Heart right ventricle (tissue), 16 donors: ENCODE results near the gene ZNF214. TPM values are rescaled to one million over a fixed set of nuclear protein-coding genes. Genes with fewer than 3 reads are reported as not detected.
"Not testable (repeated sequence)": the region's sequence is repeated elsewhere in the genome, so short reads cannot be mapped to it uniquely, and the experiment has no call there.

ENCODE experiments used
- ATAC-seq, 8 donors: fragments of 200-7000 bp; cut with Tn5 transposase; one replicate each; pipeline ENCODE4 v1.9.1; 2020; ENCODE audit warnings: mild to moderate bottlenecking in 8 of 8, moderate library complexity in 8 of 8, moderate number of reproducible peaks in 1 of 8
- DNase-seq, 2 donors: peaks; one replicate each; pipeline ENCODE4 v3.0.0-alpha.2; 2020
- H3K27ac ChIP-seq, 10 donors: fragments of 200-600 bp; sonication (generic) in 2 of 10; one replicate each; pipeline versions ENCODE4 v1.5.0 to v1.8.0; 2020 to 2022; ENCODE audit warnings: mild to moderate bottlenecking in 3 of 10
- H3K27me3 ChIP-seq, 7 donors: fragments of 200-600 bp; one replicate each; pipeline ENCODE4 v1.8.0; 2021 to 2022; ENCODE audit warnings: mild to moderate bottlenecking in 2 of 7
- H3K36me3 ChIP-seq, 9 donors: fragments of 200-600 bp; sonication (generic) in 1 of 9; one replicate each; pipeline versions ENCODE4 v1.5.0 to v1.8.0; 2020 to 2022; ENCODE audit warnings: mild to moderate bottlenecking in 2 of 9
- H3K4me1 ChIP-seq, 9 donors: fragments of 200-600 bp; sonication (generic) in 1 of 9; one replicate each; pipeline versions ENCODE4 v1.5.0 to v1.8.0; 2020 to 2022; ENCODE audit warnings: mild to moderate bottlenecking in 4 of 9
- H3K4me3 ChIP-seq, 10 donors: fragments of 200-600 bp; sonication (generic) in 2 of 10; one replicate each; pipeline versions ENCODE4 v1.5.0 to v1.8.0; 2020 to 2022; ENCODE audit warnings: mild to moderate bottlenecking in 7 of 10, moderate library complexity in 2 of 10
- H3K9me3 ChIP-seq, 11 donors: fragments of 200-600 bp in 10 of 11; sonication (generic) in 2 of 11; one replicate each; pipeline versions ENCODE4 v1.5.0 to v1.8.0; 2013 to 2022; ENCODE audit warnings: mild to moderate bottlenecking in 2 of 11, control low read depth in 1 of 11, moderate library complexity in 1 of 11
- WGBS, 2 donors: extraction: QIAGEN DNeasy Blood & Tissue Kit; methylation state at CpG; one replicate each; pipeline ENCODE4 v1.1.7; 2013; ENCODE audit warnings: inconsistent platforms in 1 of 2; 5-methylcytosine and 5-hydroxymethylcytosine counted together
- intact Hi-C, 10 donors: fragments of 100-400 bp; cut with DNase I; formaldehyde crosslinking; loops; one replicate each; pipeline versions ENCODE4 v1.11.1 to v1.14.2; 2022
- polyA plus RNA-seq, 2 donors: library from polyadenylated mRNA; stranded (reverse); fragments of 200-250 nt; gene quantifications; one replicate each; pipeline ENCODE4 v1.2.3, GENCODE V29; 2013
- total RNA-seq, 10 donors: library from RNA; stranded (reverse); fragmentation: NEBNext Ultra II Directional in 3 of 10; extraction: Animal tissue kit (Norgen Biotek cat#: 25700) in 3 of 10; gene quantifications; one replicate each; pipeline versions ENCODE4 v1.2.1 to v1.2.4, GENCODE V29; 2021 to 2023
- TF ChIP-seq, protein P1 (sequence below), 9 donors: fragments of 200-600 bp; sonication (generic) in 2 of 9; IDR thresholded peaks; one replicate each; pipeline versions ENCODE4 v1.5.0 to v1.8.0; 2021 to 2022; ENCODE audit warnings: antibody characterized with exemption in 9 of 9, mild to moderate bottlenecking in 5 of 9, moderate library complexity in 1 of 9
- donor health status: Arrhythmogenic right ventricular cardiomyopathy.
- donor health status: ischemic (EF 13 %, LVEDD 7.1; RV severe dilation, severe dysfunction).
- donor health status: healthy with polysubstance abuse.
- donor health status: DM: no; HTN: yes; CAD: no.
- donor health status: DM: no; HTN: no; CAD: no.
- donor health status: ischemic (EF 25% LVEDD 6.9; RV normal size, moderate dysfunction).
- donor health status: ischemic (EF 25% LVEDD 5.7; RV mildly dilated, moderate dysfunction).
- donor health status: healthy.
- donor health status: DM: yes; HTN: yes; CAD: no.
- donor health status: Ischemic cardiomyopathy.
- donor health status: ischemic (EF 35%, LVEDD 5.7; RV mildly dilated, moderate dysfunction).
- donor health status: nonischemic (EF 11% LVEDD 7.7; RV severe dilation, severe dysfunction).
- donor health status: DM: yes; HTN: yes; CAD: no.
- donor health status: PGD.
- donor health status: ischemic (EF 29% LVEDD 5.4; RV normal size, mild dysfunction).
- donor health status: nonischemic (EF 23%, LVEDD 6.1; RV moderate dilation, normal function).

Gene ZNF214
- total and polyA plus RNA-seq, 12 donors, result 0.22 to 2.0 (median 1.0) TPM

DNA sequence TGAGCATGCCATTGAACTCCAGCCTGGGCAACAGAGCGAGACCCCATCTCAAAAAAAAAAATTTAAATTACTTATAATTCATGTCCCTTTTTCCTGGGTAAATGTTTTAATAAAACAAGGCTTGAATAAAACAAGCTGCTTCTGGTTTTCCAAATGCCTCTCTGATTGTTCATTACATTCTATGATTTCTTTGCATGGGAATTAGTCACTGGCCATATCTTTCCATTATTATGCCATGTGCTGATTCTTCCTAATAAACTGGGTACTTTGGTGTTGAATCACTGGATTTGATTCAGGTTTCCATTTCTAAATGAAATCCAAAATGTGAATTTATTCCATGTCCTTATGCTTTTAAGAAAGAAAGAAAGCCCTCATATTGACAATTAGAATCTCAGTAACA is 51.3 kb downstream of the ZNF214 start:
- Histone ChIP-seq H3K27me3 (no peaks in the 10 kb centered on the region), H3K4me1 (no peaks in the 10 kb centered on the region), H3K4me3 (no peak overlapping the region), H3K36me3 (no peaks in the 10 kb centered on the region), H3K27ac (no peak overlapping the region), H3K9me3 (peaks cover 0 to 19% (median 9%) of the 10 kb centered on the region in 11 donors)
- TF ChIP-seq, protein P1, sequence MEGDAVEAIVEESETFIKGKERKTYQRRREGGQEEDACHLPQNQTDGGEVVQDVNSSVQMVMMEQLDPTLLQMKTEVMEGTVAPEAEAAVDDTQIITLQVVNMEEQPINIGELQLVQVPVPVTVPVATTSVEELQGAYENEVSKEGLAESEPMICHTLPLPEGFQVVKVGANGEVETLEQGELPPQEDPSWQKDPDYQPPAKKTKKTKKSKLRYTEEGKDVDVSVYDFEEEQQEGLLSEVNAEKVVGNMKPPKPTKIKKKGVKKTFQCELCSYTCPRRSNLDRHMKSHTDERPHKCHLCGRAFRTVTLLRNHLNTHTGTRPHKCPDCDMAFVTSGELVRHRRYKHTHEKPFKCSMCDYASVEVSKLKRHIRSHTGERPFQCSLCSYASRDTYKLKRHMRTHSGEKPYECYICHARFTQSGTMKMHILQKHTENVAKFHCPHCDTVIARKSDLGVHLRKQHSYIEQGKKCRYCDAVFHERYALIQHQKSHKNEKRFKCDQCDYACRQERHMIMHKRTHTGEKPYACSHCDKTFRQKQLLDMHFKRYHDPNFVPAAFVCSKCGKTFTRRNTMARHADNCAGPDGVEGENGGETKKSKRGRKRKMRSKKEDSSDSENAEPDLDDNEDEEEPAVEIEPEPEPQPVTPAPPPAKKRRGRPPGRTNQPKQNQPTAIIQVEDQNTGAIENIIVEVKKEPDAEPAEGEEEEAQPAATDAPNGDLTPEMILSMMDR (IDR thresholded peaks at IDR 0.05), result no peak
- DNase-seq (no peak), ATAC-seq (no peak)
- intact Hi-C loops, result no loop called here
- WGBS, 2 donors, result 95 to 96% methylated on average over 1 of the region's 1 CpG

DNA sequence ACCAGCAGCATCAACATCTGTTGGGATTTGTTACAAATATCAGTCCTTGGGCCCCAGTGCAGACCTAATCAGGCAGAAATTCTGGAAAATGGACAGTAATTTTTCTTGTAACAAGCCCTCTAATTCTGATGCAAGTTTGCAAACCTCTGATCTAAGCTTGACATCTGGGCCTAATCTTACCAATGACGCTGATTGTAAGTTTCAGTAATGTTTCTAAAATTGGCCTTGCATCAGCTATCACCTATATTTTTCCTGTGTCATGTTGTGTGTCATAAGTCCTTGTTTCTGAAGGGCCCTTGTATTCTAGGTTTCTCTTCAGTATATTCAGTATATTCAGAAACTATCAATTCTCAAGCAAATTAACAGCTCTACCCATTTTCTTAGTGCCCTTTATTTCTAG is 57.5 kb downstream of the ZNF214 start:
- intact Hi-C loops, result no loop called here
- TF ChIP-seq, protein P1 (IDR thresholded peaks at IDR 0.05), result no peak
- ATAC-seq (no peak), DNase-seq (no peak)
- peaks cover 0 to 12% (median 2%) of the 10 kb centered on the region in 11 donors for H3K9me3 ChIP-seq
- no peaks in the 10 kb centered on the region for H3K4me1 ChIP-seq
- H3K27me3 ChIP-seq, result no peaks in the 10 kb centered on the region
- H3K4me3 ChIP-seq, result no peak overlapping the region
- no peak overlapping the region for H3K27ac ChIP-seq
- 81 to 84% methylated on average over 1 of the region's 1 CpG for WGBS, 2 donors
- H3K36me3 ChIP-seq, result no peaks in the 10 kb centered on the region

DNA sequence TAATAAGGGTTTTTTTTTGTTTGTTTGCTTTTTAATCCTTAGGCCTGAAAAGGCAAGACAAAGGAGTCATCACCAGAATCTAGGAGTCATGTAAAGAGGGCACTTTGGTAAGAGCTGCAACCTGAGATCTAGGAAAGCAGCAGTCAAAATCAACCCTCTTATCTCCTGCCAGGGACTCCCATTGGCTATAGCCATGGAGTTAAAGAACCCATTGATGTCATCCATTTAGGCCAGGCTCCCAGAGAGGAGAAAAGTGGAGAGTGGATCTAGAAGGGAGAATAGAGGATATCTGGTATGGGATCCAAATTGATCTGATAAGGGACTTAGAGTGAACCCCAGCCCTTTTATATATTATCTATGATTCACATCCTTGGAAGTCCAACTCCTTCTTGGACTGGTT is 58.0 kb downstream of the ZNF214 start:
- Histone ChIP-seq H3K27ac (no peak overlapping the region), H3K9me3 (peaks cover 0 to 6% (median 0%) of the 10 kb centered on the region in 11 donors), H3K27me3 (no peaks in the 10 kb centered on the region), H3K4me1 (no peaks in the 10 kb centered on the region), H3K4me3 (no peak overlapping the region), H3K36me3 (no peaks in the 10 kb centered on the region)
- ATAC-seq (no peak), DNase-seq (no peak)
- intact Hi-C loops, result no loop called here
- TF ChIP-seq, protein P1 (IDR thresholded peaks at IDR 0.05), result no peak

DNA sequence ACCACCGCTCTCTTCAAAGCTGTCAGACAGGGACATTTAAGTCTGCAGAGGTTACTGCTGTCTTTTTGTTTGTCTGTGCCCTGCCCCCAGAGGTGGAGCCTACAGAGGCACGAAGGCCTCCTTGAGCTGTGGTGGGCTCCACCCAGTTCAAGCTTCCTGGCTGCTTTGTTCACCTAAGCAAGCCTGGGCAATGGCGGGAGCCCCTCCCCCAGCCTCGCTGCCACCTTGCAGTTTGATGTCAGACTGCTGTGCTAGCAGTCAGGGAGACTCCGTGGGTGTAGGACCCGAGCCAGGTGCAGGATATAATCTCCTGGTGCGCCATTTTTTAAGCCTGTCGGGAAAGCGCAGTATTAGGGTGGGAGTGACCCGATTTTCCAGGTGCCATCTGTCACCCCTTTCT is 65.9 kb downstream of the ZNF214 start:
- ATAC-seq, H3K36me3 ChIP-seq, DNase-seq, H3K4me3 ChIP-seq, H3K27ac ChIP-seq, H3K27me3 ChIP-seq, H3K4me1 ChIP-seq, intact Hi-C loops: not testable (repeated sequence)
- WGBS, 2 donors, result 89 to 92% methylated on average over 8 to 9 of the region's 10 CpGs
- H3K9me3 ChIP-seq, result peaks cover 0 to 13% (median 0%) of the 10 kb centered on the region in 11 donors

Other genes starting within 250 kb of the ZNF214 start
- not detected for gene OR2AG2, start 248.4 kb downstream of the ZNF214 start, total RNA-seq
- not detected for gene OR2AG2, start 248.4 kb downstream of the ZNF214 start, polyA plus RNA-seq
- not detected for gene OR2AG1, start 237.3 kb downstream of the ZNF214 start, total RNA-seq
- not detected for gene OR2AG1, start 237.3 kb downstream of the ZNF214 start, polyA plus RNA-seq
- gene OR6A2, start 220.7 kb downstream of the ZNF214 start, total RNA-seq, result not detected
- gene OR6A2, start 220.7 kb downstream of the ZNF214 start, polyA plus RNA-seq, result not detected
- not detected for gene OR10A5, start 174.7 kb downstream of the ZNF214 start, total RNA-seq
- gene OR10A5, start 174.7 kb downstream of the ZNF214 start, polyA plus RNA-seq, result not detected
- not detected for gene OR10A2, start 157.3 kb downstream of the ZNF214 start, total RNA-seq
- gene OR10A2, start 157.3 kb downstream of the ZNF214 start, polyA plus RNA-seq, result not detected
- gene OR10A4, start 143.7 kb downstream of the ZNF214 start, total RNA-seq, result not detected
- not detected for gene OR10A4, start 143.7 kb downstream of the ZNF214 start, polyA plus RNA-seq
- not detected for gene OR2D2, start 127.8 kb downstream of the ZNF214 start, total RNA-seq
- gene OR2D2, start 127.8 kb downstream of the ZNF214 start, polyA plus RNA-seq, result not detected
- gene OR2D3, start 99.3 kb downstream of the ZNF214 start, total RNA-seq, result not detected
- not detected for gene OR2D3, start 99.3 kb downstream of the ZNF214 start, polyA plus RNA-seq
- under 1 TPM in 9 of 10 donors, not detected in 1; 0.19 to 0.52 (median 0.33) TPM for gene ZNF215, start 93.9 kb downstream of the ZNF214 start, total RNA-seq
- gene ZNF215, start 93.9 kb downstream of the ZNF214 start, polyA plus RNA-seq, result under 1 TPM; 0.15 to 0.19 TPM
- gene NLRP14, start 133 bp upstream of the ZNF214 start, total RNA-seq, result under 1 TPM in 2 of 10 donors, not detected in 8; 0.07 to 0.11 TPM
- not detected for gene NLRP14, start 133 bp upstream of the ZNF214 start, polyA plus RNA-seq
- gene RBMXL2, start 68.7 kb upstream of the ZNF214 start, total RNA-seq, result not detected
- not detected for gene RBMXL2, start 68.7 kb upstream of the ZNF214 start, polyA plus RNA-seq
- under 1 TPM in 8 of 10 donors, not detected in 2; 0.07 to 0.66 (median 0.37) TPM for gene SYT9, start 231.6 kb upstream of the ZNF214 start, total RNA-seq
- under 1 TPM in 1 of 2 donors, not detected in 1; 0.01 TPM for gene SYT9, start 231.6 kb upstream of the ZNF214 start, polyA plus RNA-seq